GM20000 (cell line): ENCODE measurements around the gene RGS9BP.
A peak's percentile ranks its signal among the peaks of the same experiment; 100 is the strongest.

Source experiments
- DNase-seq: peaks from one replicate; pipeline ENCODE4 v3.0.0; 2012; ENCODE audit warnings: low spot score
- CTCF ChIP-seq: IDR thresholded peaks from 2 replicates; pipeline ENCODE4 v1.5.1; 2012; ENCODE audit warnings: mild to moderate bottlenecking, control low read depth; ENCODE audit errors: extremely low read depth, missing control alignments

RGS9BP gene

GRCh38 chr19:32720936-32721250 lies 45.2 kb downstream of the RGS9BP start:
- DNase-seq: peak; percentile 25
- no peak for TF ChIP-seq CTCF
